ENCODE data around the gene FHL2. TPM values are rescaled to one million over a fixed set of nuclear protein-coding genes. Genes with fewer than 3 reads are reported as not detected.

Gene FHL2
- polyA plus RNA-seq, 1 experiment: 546 TPM

DNA sequence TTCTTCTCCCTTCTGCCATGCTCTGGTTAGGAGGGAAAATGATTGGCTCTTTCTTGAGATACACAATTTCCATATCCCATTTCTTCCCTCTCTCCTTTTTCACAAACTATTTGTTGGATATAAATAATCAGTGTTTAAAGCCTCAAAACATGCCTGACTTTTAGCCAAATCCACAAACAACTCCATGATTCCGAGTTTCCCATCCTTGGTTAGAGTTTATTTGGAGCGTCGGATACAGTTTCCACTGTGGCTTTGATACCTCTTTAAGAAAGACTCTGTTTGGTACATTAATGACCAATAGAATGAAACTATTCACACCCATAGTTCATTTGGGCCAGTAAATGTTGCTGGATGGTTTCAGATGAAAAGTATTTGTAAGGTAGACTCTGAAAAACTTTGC is 5.9 kb upstream of the FHL2 start:
- no peak overlapping the region for H3K4me3 ChIP-seq (ENCODE audit: low read depth, low read length)
- DNase-seq (ENCODE audit: low read depth): no peak

DNA sequence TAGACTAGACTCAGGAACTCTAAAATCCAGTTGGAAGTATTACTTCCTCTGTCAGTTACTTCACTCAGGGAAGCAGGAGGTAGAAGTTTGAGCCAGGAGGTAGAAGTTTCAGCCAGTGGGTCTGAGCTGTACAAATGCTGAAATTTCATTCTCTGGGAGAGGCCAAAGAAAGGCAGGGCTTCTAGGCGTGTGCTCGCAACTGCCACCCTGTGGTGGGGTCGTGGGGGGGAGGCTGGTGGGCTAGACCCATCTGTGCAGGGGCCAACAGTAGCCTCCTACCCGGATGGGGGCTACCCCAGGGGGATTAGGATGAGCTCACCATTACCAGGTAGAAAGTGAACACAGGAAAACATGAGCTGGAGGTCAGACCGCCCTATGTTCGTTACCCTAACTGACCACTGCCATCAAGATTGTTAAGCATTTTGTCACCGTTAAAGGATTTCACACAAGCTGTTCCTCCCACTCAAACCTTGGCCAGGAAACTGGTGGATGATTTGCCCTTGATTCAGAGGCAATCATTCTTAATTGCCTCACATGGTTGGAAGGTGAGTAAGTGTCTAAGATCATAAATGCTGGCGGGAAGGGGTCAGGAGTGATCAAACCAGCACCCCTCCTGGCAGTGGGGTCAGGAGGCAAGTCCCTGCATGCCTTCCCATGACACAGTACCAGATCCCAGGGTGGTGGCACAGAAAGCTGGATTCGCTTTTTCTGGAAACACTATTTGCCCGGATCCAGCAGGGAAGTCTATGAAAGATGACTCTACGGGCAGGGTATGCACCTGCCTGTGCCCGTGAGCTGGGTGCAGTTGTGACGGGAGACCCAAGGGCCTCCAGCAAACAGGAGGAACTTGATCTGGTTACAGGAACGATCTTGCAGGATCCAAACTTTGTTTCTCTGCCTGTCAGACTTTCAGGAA is 5.2 kb upstream of the FHL2 start:
- no peak overlapping the region for H3K4me3 ChIP-seq (ENCODE audit: low read depth, low read length)
- TF ChIP-seq, protein P1, sequence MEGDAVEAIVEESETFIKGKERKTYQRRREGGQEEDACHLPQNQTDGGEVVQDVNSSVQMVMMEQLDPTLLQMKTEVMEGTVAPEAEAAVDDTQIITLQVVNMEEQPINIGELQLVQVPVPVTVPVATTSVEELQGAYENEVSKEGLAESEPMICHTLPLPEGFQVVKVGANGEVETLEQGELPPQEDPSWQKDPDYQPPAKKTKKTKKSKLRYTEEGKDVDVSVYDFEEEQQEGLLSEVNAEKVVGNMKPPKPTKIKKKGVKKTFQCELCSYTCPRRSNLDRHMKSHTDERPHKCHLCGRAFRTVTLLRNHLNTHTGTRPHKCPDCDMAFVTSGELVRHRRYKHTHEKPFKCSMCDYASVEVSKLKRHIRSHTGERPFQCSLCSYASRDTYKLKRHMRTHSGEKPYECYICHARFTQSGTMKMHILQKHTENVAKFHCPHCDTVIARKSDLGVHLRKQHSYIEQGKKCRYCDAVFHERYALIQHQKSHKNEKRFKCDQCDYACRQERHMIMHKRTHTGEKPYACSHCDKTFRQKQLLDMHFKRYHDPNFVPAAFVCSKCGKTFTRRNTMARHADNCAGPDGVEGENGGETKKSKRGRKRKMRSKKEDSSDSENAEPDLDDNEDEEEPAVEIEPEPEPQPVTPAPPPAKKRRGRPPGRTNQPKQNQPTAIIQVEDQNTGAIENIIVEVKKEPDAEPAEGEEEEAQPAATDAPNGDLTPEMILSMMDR (IDR thresholded peaks at IDR 0.05; ENCODE audit: insufficient read depth, low read depth, low read length): peak; percentile 61
- ChIA-PET CTCF (interaction anchor here (0.5 to 1.9 kb wide), 11 partner anchors 11 to 116 kb away, joined by 3 to 16 read pairs (median 3); no protein-coding TSS in a partner anchor), POLR2A (interaction anchor here (0.6 to 1.4 kb wide), 2 partner anchors 11 to 13 kb away, joined by 3 to 4 read pairs; no protein-coding TSS in a partner anchor)
- peak; percentile 89 for DNase-seq (ENCODE audit: low read depth)
- H3K27me3 ChIP-seq (ENCODE audit: control insufficient read depth, insufficient read depth, low read length): no peaks in the 10 kb centered on the region
- H3K36me3 ChIP-seq (ENCODE audit: control insufficient read depth, insufficient read depth, low read length): no peaks in the 10 kb centered on the region

More for the DNA sequence above, 5.9 kb upstream of the FHL2 start:
- H3K36me3 ChIP-seq (ENCODE audit: control insufficient read depth, insufficient read depth, low read length): no peaks in the 10 kb centered on the region
- TF ChIP-seq, protein P1 (IDR thresholded peaks at IDR 0.05; ENCODE audit: insufficient read depth, low read depth, low read length): no peak
- ChIA-PET POLR2A (interaction anchor here (0.6 to 1.4 kb wide), 2 partner anchors 12 to 14 kb away, joined by 3 to 4 read pairs; no protein-coding TSS in a partner anchor), CTCF (interaction anchor here (1.0 to 1.9 kb wide), 3 partner anchors 25 to 116 kb away, joined by 3 to 16 read pairs (median 3); no protein-coding TSS in a partner anchor)
- H3K27me3 ChIP-seq (ENCODE audit: control insufficient read depth, insufficient read depth, low read length): no peaks in the 10 kb centered on the region

- Histone ChIP-seq H3K27me3 (ENCODE audit: control insufficient read depth, insufficient read depth, low read length) (no peaks in the 10 kb centered on the region), H3K36me3 (ENCODE audit: control insufficient read depth, insufficient read depth, low read length) (no peaks in the 10 kb centered on the region), H3K4me3 (ENCODE audit: low read depth, low read length) (no peak overlapping the region)
- CTCF ChIA-PET: interaction anchor here (1.2 to 1.9 kb wide), 6 partner anchors 11 to 117 kb away, joined by 3 to 16 read pairs (median 4); no protein-coding TSS in a partner anchor
- DNase-seq (ENCODE audit: low read depth): no peak
- TF ChIP-seq, protein P1 (IDR thresholded peaks at IDR 0.05; ENCODE audit: insufficient read depth, low read depth, low read length): no peak
- POLR2A ChIA-PET: interaction anchor here (1.4 kb wide), 1 partner anchor 11 kb away, joined by 4 read pairs; no protein-coding TSS in a partner anchor
Observed at GRCh38 chr2:105403241-105403782, 4.5 kb upstream of the FHL2 start.

- CTCF ChIA-PET: interaction anchor here (1.2 to 1.9 kb wide), 4 partner anchors 10 to 117 kb away, joined by 3 to 16 read pairs (median 5); no protein-coding TSS in a partner anchor
- POLR2A ChIA-PET: no interaction called here
- Histone ChIP-seq H3K27me3 (ENCODE audit: control insufficient read depth, insufficient read depth, low read length) (no peaks in the 10 kb centered on the region), H3K36me3 (ENCODE audit: control insufficient read depth, insufficient read depth, low read length) (no peaks in the 10 kb centered on the region), H3K4me3 (ENCODE audit: low read depth, low read length) (no peak overlapping the region)
- TF ChIP-seq, protein P1 (IDR thresholded peaks at IDR 0.05; ENCODE audit: insufficient read depth, low read depth, low read length): no peak
- DNase-seq (ENCODE audit: low read depth): no peak
Observed at GRCh38 chr2:105402809-105403208, 4.0 kb upstream of the FHL2 start.

DNA sequence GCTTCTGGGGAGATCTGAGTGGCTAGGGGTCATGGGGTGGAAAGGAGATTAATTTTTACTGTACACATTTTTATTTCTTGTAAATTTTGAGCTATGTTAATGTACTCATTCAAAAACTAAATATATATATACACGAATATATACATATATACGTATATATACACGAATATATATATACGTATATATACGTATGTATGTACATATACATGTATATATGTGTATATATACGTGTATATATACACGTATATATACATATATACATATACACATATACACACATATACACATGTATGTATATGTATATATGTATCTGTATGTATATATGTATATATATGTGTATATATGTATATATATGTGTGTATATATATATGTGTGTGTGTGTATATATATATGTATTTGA is 3.0 kb upstream of the FHL2 start:
- CTCF ChIA-PET: no interaction called here
- no peak overlapping the region for H3K4me3 ChIP-seq (ENCODE audit: low read depth, low read length)
- no peak for DNase-seq (ENCODE audit: low read depth)
- POLR2A ChIA-PET: no interaction called here
- no peaks in the 10 kb centered on the region for H3K36me3 ChIP-seq (ENCODE audit: control insufficient read depth, insufficient read depth, low read length)
- no peaks in the 10 kb centered on the region for H3K27me3 ChIP-seq (ENCODE audit: control insufficient read depth, insufficient read depth, low read length)
- TF ChIP-seq, protein P1 (IDR thresholded peaks at IDR 0.05; ENCODE audit: insufficient read depth, low read depth, low read length): no peak
